Metanephros (tissue), 1 donor: ENCODE results near the gene ICOS. TPM values are rescaled to one million over a fixed set of nuclear protein-coding genes. Genes with fewer than 3 reads are reported as not detected.

Source experiments
- total RNA-seq: library from RNA; depleted of rRNA; stranded (reverse); fragments of >200 nt; gene quantifications from one replicate; pipeline ENCODE4 v1.2.3, GENCODE V29; 2014

ICOS gene, protein sequence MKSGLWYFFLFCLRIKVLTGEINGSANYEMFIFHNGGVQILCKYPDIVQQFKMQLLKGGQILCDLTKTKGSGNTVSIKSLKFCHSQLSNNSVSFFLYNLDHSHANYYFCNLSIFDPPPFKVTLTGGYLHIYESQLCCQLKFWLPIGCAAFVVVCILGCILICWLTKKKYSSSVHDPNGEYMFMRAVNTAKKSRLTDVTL
- 0.23 TPM for total RNA-seq

DNA sequence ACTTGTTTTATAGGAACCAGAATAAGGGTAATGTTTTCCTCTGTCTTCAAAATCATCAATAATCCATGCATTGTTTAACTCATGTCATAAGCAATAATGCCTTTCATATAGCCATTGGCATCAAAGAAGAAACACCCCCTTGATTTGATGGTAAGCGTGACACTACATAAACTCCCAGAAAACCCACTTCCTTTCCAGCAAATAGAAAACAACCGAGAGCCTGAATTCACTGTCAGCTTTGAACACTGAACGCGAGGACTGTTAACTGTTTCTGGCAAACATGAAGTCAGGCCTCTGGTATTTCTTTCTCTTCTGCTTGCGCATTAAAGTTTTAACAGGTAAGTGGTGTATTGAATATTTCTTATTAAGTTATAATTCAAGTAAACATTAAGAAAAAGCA, at the start of gene ICOS:
TSS of gene ICOS (plus strand) at position 229 of the 400 bp plus-strand sequence. CDS start at position 281, 52 bp downstream.

Other genes with a start within 250 kb of the ICOS start
- gene CD28, start 230.1 kb upstream of the ICOS start, total RNA-seq, result 2.7 TPM
- 0.29 TPM for gene CTLA4, start 69.0 kb upstream of the ICOS start, total RNA-seq